ENCODE data around the gene CYB5R3.
A peak's percentile ranks its signal among the peaks of the same experiment; 100 is the strongest.
"Not testable (repeated sequence)": the region's sequence is repeated elsewhere in the genome, so short reads cannot be mapped to it uniquely, and the experiment has no call there.

CYB5R3 gene

DNA sequence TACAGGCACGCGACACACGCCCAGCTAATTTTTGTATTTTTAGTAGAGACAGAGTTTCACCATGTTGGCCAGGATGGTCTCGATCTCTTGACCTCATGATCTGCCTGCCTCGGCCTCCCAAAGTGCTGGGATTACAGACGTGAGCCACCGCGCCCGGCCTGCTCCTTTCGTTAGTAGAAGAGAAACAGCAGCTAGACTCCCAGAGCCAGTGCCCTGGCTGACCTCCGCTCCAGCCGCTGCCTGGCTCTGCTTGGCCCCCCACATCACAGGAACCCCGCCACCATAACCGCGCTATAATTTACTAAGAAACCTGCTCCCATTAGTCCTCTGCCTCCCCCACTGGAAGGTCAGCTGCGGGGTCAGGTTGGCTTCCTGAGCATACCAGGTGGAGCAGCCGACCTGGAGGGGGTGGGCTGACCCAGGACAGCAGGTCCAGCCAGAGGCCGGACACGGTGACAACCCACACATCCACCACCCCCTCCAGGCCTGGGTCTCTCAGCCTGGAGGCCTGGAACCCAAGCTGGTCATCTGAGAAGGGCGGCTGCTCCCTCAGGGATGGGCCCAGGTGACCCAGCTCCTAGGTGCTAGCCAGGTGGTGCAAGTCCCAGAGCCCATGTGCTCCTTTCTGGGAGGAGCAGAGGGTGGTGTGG, 27.0 kb downstream of the CYB5R3 start:
- no peak for DNase-seq

DNA sequence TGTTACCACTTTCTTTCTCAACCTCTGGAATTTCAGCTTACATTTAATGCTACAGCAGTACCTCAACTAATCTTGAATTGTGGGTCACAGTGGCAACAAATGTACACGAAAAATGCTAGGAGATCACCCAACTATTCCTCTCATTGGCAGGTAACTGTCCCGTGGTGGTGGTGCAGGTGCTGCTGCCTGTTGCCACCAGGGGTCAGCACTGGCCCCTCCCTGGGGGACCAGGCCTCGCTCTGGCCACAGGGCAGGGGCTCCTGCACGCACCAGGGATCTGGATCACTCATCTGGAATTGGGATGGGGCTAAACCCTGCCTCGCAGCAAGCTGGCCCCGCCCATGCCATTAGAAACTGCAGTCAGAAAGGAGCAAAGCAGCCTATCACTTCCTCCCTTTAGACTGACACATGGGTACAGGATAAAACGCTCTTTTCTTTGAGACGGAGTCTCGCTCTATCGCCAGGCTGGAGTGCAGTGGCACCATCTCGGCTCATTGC, 27.6 kb downstream of the CYB5R3 start:
- peak; percentile 84 for DNase-seq

DNA sequence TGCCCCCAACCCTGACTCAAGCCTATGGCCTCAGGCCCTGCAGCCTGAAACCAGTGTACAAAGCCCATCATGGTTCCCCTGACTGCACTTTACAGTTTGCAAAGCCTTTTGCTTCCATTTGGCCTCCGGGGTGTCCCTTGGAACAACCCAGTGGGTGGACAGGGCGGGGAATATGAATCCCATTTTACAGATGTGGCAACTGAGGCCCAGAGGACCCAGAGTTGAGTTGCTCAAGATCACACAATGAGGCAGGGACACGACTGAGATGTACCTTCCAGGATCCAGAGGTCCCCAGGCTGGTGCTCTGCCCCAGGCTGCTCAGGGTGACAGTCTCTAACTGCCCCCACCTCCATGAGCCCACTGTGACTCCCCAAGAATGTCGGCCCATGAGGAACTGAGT, 29.1 kb downstream of the CYB5R3 start:
- DNase-seq, result no peak

DNA sequence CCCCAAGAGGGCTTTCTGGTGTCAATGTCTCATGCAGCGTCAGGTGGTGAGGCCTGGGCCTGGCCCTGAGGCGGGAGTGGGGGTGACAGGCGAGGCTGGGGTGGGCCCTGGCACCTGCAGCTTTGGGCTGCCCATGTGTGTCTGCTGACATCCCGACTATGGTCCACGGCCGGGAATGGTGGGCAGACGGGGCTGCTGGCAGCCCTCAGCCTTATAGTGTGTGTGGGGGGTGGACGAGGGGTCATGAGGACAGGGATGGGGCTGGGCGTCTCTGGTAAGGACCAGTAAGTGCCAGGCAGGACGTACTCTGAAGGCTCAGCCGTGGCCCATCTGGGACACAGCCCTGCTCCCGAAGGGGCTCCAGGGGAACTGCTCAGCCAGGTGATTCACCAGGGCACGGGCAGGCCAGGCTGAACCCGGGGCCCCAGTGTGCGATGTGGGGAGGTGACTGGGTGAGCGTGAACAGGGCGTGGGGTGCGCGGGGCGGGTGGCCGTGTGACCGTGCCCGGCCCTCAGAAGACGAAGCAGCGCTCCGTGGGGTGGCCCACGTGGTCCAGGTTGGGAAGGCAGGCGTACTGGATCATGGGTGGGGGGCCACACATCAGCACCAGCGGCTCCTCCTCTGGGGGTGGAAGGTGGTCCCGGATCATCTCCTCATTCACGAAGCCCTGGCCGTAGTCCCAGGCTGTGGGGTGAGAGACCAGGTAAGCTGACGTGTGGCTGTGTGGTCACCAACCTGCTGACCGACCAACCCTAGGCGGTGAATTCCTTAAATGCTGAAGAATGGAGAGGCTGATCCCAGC, 29.7 kb downstream of the CYB5R3 start:
- no peak for DNase-seq

DNA sequence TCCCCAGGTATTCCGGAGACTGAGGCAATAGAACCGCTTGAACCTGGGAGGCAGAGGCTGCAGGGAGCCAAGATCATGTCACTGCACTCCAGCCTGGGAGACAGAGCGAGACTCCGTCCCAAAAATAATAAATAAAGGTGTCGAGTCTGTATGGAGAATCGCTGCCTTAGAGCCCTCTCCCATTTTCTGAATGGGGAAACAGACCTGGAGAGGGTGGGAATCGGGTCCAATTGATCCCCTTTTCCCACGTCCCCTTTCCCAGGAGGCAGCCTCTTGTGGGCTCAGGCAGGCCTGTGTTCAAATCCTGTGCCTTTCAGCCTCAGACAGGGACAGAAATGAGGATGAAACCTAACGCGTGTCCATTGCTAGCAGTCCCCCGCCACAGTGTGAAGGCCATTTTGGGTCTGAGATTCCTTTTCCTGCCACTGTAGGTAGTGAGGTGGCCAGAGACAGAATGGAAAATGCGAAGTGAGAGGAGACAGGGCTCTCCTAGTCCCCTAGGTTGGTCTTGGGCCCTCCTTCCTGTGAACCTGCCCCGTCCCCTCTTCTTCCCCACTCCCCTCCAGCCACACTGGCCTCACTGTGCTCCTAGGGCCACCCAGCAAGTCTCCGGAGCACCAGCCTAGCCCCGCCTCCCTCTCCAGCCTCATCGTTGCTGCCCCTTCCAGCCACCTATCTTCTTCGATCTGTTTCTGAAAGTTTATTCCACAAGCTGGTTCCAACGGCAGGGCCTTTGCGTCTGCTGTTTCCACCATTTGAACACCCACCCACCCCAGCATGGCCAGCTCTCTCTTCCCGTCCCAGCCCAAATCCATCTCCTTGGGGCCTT, 31.8 kb downstream of the CYB5R3 start:
- DNase-seq, result no peak

DNA sequence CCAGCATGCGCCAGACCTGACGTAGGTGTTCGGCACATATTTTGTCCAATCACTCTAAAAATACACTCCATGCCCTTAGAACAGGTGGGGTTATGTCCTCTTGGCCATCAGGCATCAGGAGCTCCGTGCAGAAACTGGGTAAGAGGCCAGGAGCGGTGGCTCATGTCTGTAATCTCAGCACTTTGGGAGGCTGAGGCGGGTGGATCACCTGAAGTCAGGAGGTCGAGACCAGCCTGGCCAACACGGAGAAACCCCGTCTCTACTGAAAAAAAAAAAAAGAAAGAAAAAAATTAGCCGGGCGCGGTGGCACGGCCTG, 33.4 kb downstream of the CYB5R3 start:
- DNase-seq, result not testable (repeated sequence)

DNA sequence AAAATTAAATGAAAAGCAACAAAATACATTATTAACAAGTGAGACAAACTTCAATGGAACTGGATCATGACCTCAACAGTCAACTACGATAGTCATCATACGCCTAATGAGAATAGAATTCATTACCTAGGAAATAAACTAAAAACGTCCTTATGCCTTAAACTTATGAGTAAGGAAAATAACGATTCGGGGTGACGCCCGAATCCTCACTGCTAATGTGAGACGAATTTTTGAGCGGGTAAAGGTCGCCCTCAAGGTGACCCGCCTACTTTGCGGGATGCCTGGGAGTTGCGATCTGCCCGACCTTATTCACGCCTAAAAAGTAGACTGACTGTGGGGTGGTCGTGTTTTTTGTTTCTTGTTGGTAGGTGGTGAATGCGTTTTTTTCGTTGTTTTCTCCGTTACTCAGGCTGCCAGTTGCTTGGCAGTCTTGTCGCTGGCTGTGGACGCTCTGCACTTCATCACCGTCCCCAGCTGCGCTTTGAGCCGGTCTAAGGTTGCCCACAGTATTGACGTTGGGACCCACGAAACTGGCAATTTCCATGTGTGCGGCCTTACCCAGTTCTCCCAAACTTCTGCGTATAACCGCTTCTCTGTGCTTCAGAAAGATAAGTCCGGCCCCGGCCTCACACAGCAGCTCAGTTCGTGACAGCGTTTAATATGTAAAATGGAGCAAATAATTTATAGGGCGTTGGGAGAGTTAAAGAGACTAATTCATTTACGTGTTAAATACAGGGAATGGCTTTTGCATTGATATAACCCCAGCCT, 33.9 kb downstream of the CYB5R3 start:
- DNase-seq, result peak; percentile 94

DNA sequence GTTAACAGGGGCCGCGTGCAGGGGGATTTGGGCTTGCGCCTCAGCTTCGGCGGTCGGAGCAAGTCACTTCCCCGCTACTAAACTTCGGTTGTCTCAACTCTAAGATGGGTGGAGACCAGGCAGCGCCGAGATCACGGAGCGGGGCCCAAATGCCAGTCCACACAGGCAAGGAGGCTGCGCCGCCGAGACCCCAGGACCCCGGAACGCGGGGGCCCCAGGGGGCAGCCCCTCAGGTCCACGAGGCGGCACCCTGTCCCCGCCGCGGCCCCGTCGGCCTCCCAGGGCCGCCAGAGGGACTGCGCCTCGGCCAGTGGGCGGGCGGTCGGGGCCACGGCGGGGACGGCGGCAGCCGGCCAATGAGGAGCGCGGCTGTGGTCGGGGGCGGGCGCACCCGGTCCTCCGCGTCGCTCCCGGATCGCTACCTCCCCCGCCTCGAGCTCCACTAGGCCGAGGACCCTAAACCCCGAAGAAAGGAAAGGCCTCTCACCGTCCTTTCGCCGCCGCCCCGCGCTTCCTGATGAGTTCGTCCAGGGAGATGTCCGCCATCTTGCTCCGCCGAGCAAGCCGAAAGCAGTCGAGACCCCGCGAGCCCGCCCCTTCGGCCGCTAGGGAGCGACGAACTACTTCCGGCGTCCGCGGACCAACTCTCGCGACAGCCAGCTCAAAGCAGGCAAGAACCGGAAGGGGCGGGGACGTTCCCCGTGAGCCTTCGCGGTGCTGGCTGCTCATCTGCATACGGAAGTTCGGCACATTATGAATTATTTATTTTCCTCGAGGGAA, 34.7 kb downstream of the CYB5R3 start, which contains the start of gene POLDIP3:
Gene POLDIP3, minus strand, starts transcription at position 572 of the 780 bp plus-strand sequence. Its CDS starts 26 bp downstream, at position 546.
- peak; percentile 100 for DNase-seq

DNA sequence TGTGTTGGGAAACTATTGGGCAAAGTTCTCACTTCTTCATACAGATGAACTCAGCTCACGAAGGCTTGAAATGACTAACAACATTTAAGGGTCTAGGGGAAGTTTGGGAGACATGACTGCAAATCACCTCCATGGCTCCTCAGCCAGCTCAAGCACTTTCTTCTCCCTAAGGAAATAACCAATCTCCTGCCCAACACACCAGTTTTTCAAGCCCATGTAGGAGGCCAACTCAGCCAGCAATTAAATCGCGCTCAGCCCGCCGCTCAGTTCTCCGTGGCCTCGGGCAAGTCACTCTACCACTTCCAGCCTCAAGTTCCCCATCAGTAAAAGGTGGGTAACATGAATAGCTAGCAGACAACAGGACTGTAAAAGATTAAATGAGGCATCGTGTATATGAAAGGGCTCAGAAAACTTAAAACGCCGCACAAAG, 35.3 kb downstream of the CYB5R3 start:
- DNase-seq, result peak; percentile 74

DNA sequence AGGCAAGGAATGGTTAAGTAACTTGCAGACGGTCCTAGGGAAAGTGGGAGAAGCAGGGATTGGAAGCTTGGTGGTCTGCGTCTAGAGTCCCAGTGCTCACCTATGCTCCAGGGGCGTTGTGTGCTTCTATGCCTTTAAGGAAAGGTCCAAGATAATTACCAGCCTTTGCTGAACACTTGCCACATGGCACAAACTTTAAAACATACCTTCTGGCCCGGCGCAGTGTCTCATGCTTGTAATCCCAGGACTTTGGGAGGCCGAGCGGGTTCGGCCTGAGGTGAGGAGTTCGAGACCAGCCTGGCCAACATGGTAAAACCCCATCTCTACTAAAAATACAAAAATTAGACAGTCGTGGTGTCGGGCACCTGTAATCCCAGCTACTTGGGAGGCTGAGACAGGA, 36.9 kb downstream of the CYB5R3 start:
- DNase-seq, result no peak

DNA sequence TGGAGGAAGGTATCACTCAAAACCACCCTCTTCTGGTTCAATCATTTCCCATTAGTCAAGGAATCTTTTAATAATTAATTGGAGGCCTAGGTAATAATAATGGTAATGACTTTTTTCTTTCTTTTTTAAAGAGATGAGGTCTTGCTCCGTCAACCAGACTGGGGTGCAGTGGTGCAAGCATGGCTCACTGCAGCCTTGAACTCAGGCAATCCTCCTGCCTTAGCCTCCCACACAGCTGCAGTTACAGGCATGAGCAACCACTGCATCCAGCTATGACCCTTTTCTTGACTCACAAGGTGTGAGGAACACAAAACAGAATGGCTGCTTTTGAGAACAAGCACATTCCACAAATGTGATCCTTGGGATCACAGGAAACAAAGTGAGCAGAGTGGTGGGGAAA, 38.1 kb downstream of the CYB5R3 start:
- DNase-seq, result no peak

DNA sequence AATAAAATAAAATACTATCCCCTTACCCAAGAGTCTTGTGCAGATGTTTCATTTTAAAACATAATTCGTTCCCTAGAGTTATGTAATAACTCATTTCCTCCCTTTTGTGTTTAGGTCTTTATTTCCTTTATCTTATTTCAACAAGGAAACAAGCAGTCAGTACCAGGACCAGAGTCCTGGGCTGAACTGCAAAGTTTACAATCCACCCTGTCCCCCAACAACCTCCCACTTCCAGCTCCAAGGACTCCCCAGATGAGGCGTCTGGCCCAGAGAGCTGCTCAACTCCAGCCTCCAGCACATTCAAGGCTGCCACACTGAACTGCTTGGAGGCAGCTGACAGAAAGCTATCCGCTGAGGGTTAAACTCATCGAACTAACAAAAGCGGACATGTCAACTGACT, 39.0 kb downstream of the CYB5R3 start:
- no peak for DNase-seq

DNA sequence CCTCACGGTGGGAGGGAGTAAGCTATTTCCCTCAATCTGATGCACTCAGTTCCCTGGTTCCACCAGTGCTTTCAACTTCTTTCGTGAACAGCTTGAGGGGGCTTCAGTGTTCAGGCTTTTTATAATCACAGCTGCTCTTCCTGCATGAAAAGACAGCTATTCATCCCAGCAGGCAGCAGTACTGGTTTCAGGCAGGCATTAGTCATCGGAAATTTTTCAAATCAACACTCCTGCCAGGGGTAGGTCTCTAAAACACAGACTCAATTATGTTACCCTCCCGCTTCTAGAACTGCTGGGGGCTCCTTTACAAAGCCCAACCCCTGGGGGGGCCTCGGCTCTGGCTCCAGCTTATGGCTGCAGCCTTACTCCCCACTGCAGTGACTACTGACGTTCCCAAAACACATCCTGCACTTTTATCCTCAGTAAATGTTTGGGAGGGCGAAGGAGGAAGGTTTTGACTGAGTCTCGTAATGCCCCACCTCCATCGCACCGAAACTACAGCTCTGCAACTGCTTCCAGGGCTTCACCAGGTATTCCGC, 40.3 kb downstream of the CYB5R3 start:
- DNase-seq, result no peak

DNA sequence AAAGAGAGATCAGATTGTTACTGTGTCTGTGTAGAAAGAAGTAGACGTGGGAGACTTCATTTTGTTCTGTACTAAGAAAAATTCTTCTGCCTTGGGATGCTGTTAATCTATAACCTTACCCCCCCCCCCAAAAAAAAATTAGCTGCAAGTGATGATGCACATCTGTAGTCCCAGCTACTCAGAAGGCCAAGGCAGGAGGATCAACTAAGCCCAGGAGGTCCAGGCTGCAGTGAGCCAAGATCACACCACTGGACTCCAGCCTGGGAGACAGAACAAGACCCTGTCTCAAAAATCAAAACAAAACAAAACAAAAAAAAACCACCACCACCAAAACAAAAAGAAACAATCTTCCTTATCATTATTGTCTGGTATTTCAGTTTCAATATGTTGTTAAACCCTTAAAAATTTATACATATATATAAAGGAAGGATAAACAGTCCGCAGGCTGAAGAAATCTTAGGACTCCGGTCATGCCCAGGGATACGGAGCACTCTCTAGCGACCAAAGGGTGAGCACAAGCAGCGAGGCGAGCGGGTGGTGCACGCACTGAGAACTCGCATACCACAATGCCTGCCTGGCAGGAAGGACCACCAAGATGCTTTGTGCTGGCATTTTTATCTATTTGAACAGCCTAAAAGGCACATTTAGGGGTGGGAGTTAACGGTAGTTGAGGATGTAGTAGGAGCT, 40.9 kb downstream of the CYB5R3 start:
- no peak for DNase-seq

DNA sequence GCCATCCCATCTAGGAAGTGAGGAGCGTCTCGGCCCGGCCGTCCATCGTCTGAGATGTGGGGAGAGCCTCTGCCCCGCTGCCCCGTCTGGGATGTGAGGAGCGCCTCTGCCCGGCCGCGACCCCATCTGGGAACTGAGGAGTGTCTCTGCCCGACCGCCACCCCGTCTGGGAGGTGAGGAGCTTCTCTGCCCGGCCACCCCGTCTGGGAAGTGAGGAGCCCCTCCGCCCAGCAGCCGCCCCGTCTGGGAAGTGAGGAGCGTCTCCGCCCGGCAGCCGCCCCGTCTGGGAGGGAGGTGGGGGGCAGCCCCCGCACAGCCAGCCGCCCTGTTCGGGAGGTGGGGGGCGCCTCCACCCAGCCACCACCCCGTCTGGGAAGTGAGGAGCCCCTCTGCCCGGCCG, 41.6 kb downstream of the CYB5R3 start:
- not testable (repeated sequence) for DNase-seq

DNA sequence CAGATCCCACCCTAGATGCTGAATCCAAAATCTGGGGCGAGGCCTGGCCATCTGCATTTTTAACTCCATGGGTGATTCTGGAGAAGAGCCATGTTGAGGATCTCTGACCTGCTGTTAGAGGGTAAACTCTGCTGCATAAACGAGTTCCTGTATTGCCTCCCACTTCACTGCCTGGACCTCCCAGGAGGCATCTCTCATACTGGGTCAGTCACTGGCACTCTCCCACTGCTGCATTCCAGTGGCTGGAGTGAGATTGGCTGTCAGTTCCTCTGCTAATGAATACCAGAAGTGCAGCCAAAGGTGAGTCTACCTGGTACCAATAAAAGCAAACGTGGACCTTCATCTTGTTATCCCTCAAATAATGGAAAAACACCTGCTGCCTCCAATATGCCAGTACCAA, 44.8 kb downstream of the CYB5R3 start:
- DNase-seq, result no peak

DNA sequence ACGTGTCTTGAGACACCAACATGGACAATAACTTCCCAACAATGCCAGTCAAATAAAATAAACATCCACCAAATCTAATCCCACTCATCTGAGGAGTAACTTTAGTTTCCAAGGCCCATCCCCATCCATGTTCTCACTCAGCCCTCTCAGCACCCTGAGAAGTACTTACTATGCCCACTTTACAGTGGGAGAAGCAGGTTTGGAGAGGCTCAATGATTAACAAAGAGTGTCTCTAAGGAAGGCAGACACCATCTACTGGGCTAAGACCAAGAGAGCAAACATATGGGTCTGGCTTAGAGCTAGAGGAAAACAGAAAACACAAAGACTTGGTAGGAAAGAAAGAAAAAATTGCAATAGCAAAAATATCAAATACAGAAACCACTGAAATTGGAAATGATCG, 45.8 kb downstream of the CYB5R3 start:
- no peak for DNase-seq

DNA sequence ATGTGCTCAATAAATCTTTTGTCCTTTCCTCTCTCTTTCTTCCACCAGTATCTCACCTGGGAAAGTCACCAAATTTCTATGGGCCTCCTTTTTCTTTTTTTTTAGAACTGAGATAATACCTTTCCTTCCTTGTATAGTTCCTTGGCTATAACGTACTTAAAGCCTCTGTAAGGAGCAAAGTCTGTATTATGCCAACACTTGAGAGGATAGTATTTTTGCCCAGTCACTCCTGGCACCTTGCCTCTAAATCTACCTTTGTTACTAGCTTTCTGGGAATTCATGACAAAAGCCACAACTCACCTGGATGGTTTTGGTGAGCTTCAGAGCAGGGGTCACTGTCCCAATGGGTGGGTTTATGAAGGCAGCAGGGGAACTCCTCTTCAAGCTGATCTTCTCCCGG, 46.7 kb downstream of the CYB5R3 start:
- no peak for DNase-seq

DNA sequence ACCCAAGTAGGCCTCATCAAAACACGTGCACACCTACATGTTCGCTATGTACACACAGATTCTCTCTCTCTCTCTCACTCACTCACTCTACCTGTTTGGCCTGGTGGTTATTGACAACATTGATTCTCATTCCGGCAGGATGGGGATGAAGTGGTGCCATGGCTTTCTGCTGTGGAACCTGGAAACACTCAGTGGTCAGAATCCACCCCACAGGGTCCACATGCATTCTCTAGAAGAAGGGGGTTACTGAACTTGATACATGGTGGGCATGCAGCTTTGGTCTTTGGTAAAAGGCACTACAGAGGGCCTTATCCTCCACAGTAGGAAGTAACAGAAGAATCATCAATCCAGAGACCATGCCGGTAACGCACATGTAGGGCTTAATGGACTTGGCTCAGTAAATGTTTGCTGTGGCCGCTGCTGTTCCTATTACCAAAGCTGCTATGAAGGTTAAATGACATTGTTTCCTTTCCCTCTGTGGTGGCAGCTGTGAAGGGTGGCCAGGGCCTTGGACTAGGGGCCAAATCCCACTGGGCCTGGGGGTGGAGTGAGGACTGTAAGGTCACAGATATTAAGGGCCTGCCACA, 47.2 kb downstream of the CYB5R3 start:
- DNase-seq, result no peak

DNA sequence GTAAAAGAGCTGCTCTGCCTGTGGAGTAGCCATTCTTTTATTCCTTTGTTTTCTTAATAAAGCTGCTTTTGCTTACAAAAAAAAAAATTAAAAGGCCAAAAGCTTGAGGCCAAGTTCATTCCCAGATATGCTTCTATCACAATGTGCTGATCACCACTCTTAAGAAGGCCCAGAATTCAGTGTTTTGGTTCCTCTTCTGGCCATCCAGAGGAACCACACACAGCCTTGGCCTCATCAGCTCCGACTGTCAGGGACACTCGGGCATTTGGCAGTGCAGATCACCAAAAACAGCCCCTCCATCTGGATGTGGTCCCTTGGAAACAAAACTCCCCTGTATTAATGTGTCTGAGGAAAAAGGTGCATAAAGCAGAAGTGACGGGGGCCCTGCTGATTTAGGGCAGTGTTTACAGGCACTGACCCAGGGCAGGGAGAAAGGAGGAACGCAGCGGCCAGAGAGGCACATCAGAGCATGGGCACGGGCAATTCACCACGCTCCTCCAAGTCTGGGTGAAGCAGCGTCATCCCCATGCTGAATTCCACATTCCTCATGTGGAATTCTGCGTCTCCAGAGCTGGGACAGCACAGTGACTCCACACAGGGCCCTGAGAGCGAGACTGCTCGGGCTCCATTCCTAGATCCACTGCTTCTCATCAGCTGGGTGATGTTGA, 52.2 kb downstream of the CYB5R3 start:
- DNase-seq, result no peak
